ENCODE data around the gene POU4F1. TPM values are rescaled to one million over a fixed set of nuclear protein-coding genes. Genes with fewer than 3 reads are reported as not detected.

POU4F1 gene
- total and polyA plus RNA-seq, 10 donors = 0.03 to 0.17 (median 0.08) TPM; not detected in 6

DNA sequence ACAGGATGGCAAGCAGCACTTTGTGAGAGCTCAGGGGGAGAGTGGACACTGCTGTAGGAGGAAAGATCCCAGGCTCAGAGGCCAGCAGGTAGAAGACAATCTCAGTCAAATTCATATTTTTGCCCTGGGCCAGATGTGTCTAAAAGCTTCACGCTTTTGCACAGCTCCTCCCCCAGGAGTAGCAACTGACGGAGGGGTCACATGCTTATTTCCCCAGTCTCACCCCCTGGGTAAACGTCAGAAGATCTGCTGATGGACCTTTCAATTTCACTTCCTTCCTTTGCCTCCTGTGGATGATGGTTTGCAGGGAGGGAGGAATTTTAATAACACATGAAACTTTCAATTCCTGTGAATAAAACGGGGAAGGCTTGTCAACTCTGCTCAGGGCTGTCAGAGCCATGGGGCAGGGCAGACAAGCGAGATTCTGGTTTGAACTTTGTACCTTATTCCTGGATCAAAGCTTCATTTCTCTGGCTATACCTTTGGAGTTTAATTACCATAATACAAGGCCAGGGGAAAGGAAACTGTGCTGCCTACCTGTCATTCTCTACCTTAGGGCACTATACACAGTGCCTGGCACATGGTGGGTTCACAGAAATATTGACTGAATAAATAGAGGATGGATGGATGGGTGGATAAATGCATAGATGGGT is 41.0 kb downstream of the POU4F1 start:
- Histone ChIP-seq H3K9me3 (no peaks in the 10 kb centered on the region), H3K4me3 (no peak overlapping the region), H3K27me3 (replicated peaks in 1 of 7) (peaks cover 0 to 31% (median 0%) of the 10 kb centered on the region in 7 donors), H3K27ac (no peak overlapping the region), H3K4me1 (no peaks in the 10 kb centered on the region), H3K36me3 (no peaks in the 10 kb centered on the region)
- no peak for DNase-seq
- TF ChIP-seq, protein P1, sequence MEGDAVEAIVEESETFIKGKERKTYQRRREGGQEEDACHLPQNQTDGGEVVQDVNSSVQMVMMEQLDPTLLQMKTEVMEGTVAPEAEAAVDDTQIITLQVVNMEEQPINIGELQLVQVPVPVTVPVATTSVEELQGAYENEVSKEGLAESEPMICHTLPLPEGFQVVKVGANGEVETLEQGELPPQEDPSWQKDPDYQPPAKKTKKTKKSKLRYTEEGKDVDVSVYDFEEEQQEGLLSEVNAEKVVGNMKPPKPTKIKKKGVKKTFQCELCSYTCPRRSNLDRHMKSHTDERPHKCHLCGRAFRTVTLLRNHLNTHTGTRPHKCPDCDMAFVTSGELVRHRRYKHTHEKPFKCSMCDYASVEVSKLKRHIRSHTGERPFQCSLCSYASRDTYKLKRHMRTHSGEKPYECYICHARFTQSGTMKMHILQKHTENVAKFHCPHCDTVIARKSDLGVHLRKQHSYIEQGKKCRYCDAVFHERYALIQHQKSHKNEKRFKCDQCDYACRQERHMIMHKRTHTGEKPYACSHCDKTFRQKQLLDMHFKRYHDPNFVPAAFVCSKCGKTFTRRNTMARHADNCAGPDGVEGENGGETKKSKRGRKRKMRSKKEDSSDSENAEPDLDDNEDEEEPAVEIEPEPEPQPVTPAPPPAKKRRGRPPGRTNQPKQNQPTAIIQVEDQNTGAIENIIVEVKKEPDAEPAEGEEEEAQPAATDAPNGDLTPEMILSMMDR (IDR thresholded peaks at IDR 0.05 in 8 of 11, conservative IDR thresholded peaks at IDR 0.05 in 3 of 11) = no peak
- no peak for TF ChIP-seq POLR2AphosphoS5 (IDR thresholded peaks at IDR 0.05)
- TF ChIP-seq POLR2A (IDR thresholded peaks at IDR 0.05) = no peak
- 33 to 48% (median 45%) methylated on average over 5 of the region's 5 CpGs for WGBS, 5 donors
- intact Hi-C loops (cut with DNase I; ENCODE audit: low total_unique reads) = no loop called here

Other genes with a start within 250 kb of the POU4F1 start
- 10 to 100 TPM; 11.5 to 14.7 (median 12.9) TPM for gene OBI1, start 55.6 kb upstream of the POU4F1 start, total RNA-seq
- gene OBI1, start 55.6 kb upstream of the POU4F1 start, polyA plus RNA-seq = 1 to 10 TPM; 4.1 to 7.0 (median 5.0) TPM